ENCODE data around the gene MZB1. TPM values are rescaled to one million over a fixed set of nuclear protein-coding genes. Genes with fewer than 3 reads are reported as not detected.

The MZB1 gene
- total and polyA plus RNA-seq, 2 of the 8 experiments (the other 6 are each of a cell fraction or from before 2014, with no cell fraction given), result 0.39 to 0.47 TPM

GRCh38 chr5:139430015-139430414, 40.3 kb upstream of the MZB1 start:
- H2BK15ac ChIP-seq (ENCODE audit: low read length), result no peak overlapping the region

More at GRCh38 chr5:139430015-139430414, 40.3 kb upstream of the MZB1 start:
- H3K79me2 ChIP-seq (ENCODE audit: control insufficient read depth in 1 of 2, insufficient read depth in 2 of 2, low read length in 2 of 2), result no peaks in the 10 kb centered on the region
- H3K79me1 ChIP-seq (ENCODE audit: low read depth, low read length), result no peaks in the 10 kb centered on the region
- H2BK20ac ChIP-seq (ENCODE audit: low read length), result no peak overlapping the region
- no peak overlapping the region for H4K8ac ChIP-seq (ENCODE audit: extremely low read depth, insufficient read depth, low read length)
- no peak overlapping the region for H4K91ac ChIP-seq (replicated peaks; ENCODE audit: insufficient read length, low read length)
- no peak overlapping the region for H3K9ac ChIP-seq (replicated peaks in 1 of 4; ENCODE audit: extremely low read depth in 1 of 4, low read depth in 3 of 4, low read length in 3 of 4)
- H3K23me2 ChIP-seq (ENCODE audit: low read depth, low read length), result no peaks in the 10 kb centered on the region
- no peak overlapping the region for H2BK120ac ChIP-seq (replicated peaks; ENCODE audit: low read depth, low read length)
- no peak overlapping the region for H4K5ac ChIP-seq (ENCODE audit: insufficient read length, low read depth, low read length)
- 83% methylated on average over 2 of the region's 2 CpGs; no CpG with 5 or more reads in 1 of the 2 experiments for WGBS, 2 experiments (ENCODE audit: extremely low coverage in 1 of 2, insufficient coverage in 1 of 2, insufficient read length in 1 of 2, insufficient replicate concordance in 2 of 2, low coverage in 1 of 2, low lambda C conversion rate in 2 of 2, missing lambda C conversion rate in 1 of 2)
- ChIA-PET POLR2A (ENCODE audit: partially characterized antibody) (interaction anchor here (0.9 to 3.0 kb wide), 3 partner anchors 9 to 64 kb away, joined by 3 to 11 read pairs (median 3); partner anchors contain the start of gene DNAJC18), CTCF (ENCODE audit: partially characterized antibody) (interaction anchor here (0.6 to 2.3 kb wide), 8 partner anchors 10 to 158 kb away, joined by 3 to 16 read pairs (median 3); no protein-coding TSS in a partner anchor)
- no peak overlapping the region for H3K23ac ChIP-seq (ENCODE audit: insufficient read length)
- no peak overlapping the region for H3K56ac ChIP-seq (replicated peaks; ENCODE audit: insufficient read length, low read depth, low read length)
- H3K4me2 ChIP-seq (ENCODE audit: insufficient read depth in 1 of 2, low read depth in 2 of 2, low read length in 2 of 2), result no peak overlapping the region
- no peak for TF ChIP-seq SP4 (IDR thresholded peaks at IDR 0.05; ENCODE audit: low read length)
- TF ChIP-seq CTCF (IDR thresholded peaks at IDR 0.05; ENCODE audit: control extremely low read depth in 1 of 3, insufficient read depth in 1 of 3, low read depth in 1 of 3, low read length in 3 of 3), result no peak
- no peak for TF ChIP-seq SUZ12 (IDR thresholded peaks at IDR 0.05; ENCODE audit: low read length)
- TF ChIP-seq JUND (IDR thresholded peaks at IDR 0.05; ENCODE audit: low read length), result no peak
- TF ChIP-seq BACH1 (IDR thresholded peaks at IDR 0.05; ENCODE audit: low read length), result no peak
- no peak for TF ChIP-seq SIX5 (IDR thresholded peaks at IDR 0.05; ENCODE audit: low read depth, low read length)
- TF ChIP-seq CBX8 (IDR thresholded peaks at IDR 0.05; ENCODE audit: borderline replicate concordance, low read depth, low read length), result no peak
- no peak for TF ChIP-seq HDAC2 (IDR thresholded peaks at IDR 0.05; ENCODE audit: borderline replicate concordance in 1 of 2, low read depth in 2 of 2, low read length in 2 of 2)
- no peak for TF ChIP-seq CTBP2 (IDR thresholded peaks at IDR 0.05; ENCODE audit: borderline replicate concordance, insufficient read depth, insufficient read length, low read length)
- no peak overlapping the region for H3K18ac ChIP-seq (ENCODE audit: extremely low read depth, low read length)
- H3K4me1 ChIP-seq (replicated peaks in 1 of 4; ENCODE audit: control insufficient read depth in 3 of 4, insufficient read depth in 4 of 4, low read length in 3 of 4), result no peaks in the 10 kb centered on the region
- no peak overlapping the region for H2BK12ac ChIP-seq (ENCODE audit: low read depth, low read length)
- no peak overlapping the region for H2AFZ ChIP-seq (ENCODE audit: low read length)
- H2AK5ac ChIP-seq (ENCODE audit: low read depth, low read length), result no peak overlapping the region
- H3K27me3 ChIP-seq (replicated peaks in 1 of 4; ENCODE audit: control insufficient read depth in 3 of 4, extremely low read depth in 1 of 4, insufficient read depth in 3 of 4, low read length in 3 of 4), result no peaks in the 10 kb centered on the region
- no peak overlapping the region for H3K4ac ChIP-seq (replicated peaks; ENCODE audit: insufficient read length, low read depth, low read length)
- no peaks in the 10 kb centered on the region for H3K9me3 ChIP-seq (ENCODE audit: insufficient read depth in 2 of 2, low read depth in 1 of 2, low read length in 1 of 2)
- H3K36me3 ChIP-seq (ENCODE audit: control insufficient read depth in 2 of 4, insufficient read depth in 4 of 4, low read length in 3 of 4), result peaks cover 0 to 20% (median 9%) of the 10 kb centered on the region in 4 experiments; a peak in 5 of 8 replicates
- FAIRE-seq, result no peak
- H3K14ac ChIP-seq (ENCODE audit: insufficient read length), result no peak overlapping the region
- no peak overlapping the region for H3K4me3 ChIP-seq (ENCODE audit: extremely low read depth in 1 of 4, insufficient read depth in 2 of 4, low read depth in 3 of 4, low read length in 4 of 4)
- no peak overlapping the region for H3K27ac ChIP-seq (ENCODE audit: low read depth, low read length)
- no peaks in the 10 kb centered on the region for H4K20me1 ChIP-seq (replicated peaks in 1 of 2; ENCODE audit: control insufficient read depth in 1 of 2, insufficient read depth in 2 of 2, low read length in 2 of 2)
- DNase-seq (ENCODE audit: low read depth in 1 of 2, low spot score in 2 of 2), result no peak
- no peak overlapping the region for H2BK5ac ChIP-seq (ENCODE audit: low read depth, low read length)
